Measurements from ENCODE around the gene MICOS13. TPM values are rescaled to one million over a fixed set of nuclear protein-coding genes. Genes with fewer than 3 reads are reported as not detected.

Gene MICOS13
- total and polyA plus RNA-seq, 2 experiments from 2014 or later: 15.5 to 54.6 TPM

GRCh38 chr19:5707576-5708575 is 27.6 kb upstream of the MICOS13 start:
- peaks cover 91% of the 10 kb centered on the region for H3K36me3 Mint-ChIP-seq (ENCODE audit: low read depth)
- Histone ChIP-seq H3K9me2 (ENCODE audit: insufficient read depth) (no peaks in the 10 kb centered on the region), H3K4me2 (no peak overlapping the region), H3K27me3 (ENCODE audit: insufficient read depth) (no peaks in the 10 kb centered on the region), H2AFZ (no peak overlapping the region), H3K4me3 (no peak overlapping the region), H3K79me2 (replicated peaks; ENCODE audit: insufficient read depth) (no peaks in the 10 kb centered on the region), H4K20me1 (replicated peaks; ENCODE audit: insufficient read depth) (no peaks in the 10 kb centered on the region; the same call in 1 of the 2 replicates), H3F3A (replicated peaks; ENCODE audit: low read depth) (peaks cover 2% of the 10 kb centered on the region; the same call in 1 of the 2 replicates), H3K4me1 (ENCODE audit: insufficient read depth) (no peaks in the 10 kb centered on the region), H3K27ac (ENCODE audit: low read depth) (no peak overlapping the region), H3K36me3 (ENCODE audit: insufficient read depth) (peaks cover 32% of the 10 kb centered on the region)
- H3K4me3 Mint-ChIP-seq: no peak overlapping the region
- H3K27ac Mint-ChIP-seq: no peak overlapping the region
- no peak for ATAC-seq
- TF ChIP-seq CTCF (conservative IDR thresholded peaks at IDR 0.05; ENCODE audit: low read depth in 2 of 2) (no peak), STAT1 (IDR thresholded peaks at IDR 0.05; ENCODE audit: unreplicated experiment) (no peak), REST (IDR thresholded peaks at IDR 0.05; ENCODE audit: unreplicated experiment) (no peak), EZH2phosphoT487 (IDR thresholded peaks at IDR 0.05; ENCODE audit: unreplicated experiment) (no peak), ZNF114 (CRISPR knock-in tag; IDR thresholded peaks at IDR 0.05) (no peak), ZNF331 (CRISPR knock-in tag; IDR thresholded peaks at IDR 0.05; ENCODE audit: low read depth) (no peak), JUNB (IDR thresholded peaks at IDR 0.05; ENCODE audit: unreplicated experiment) (no peak), ZNF462 (CRISPR knock-in tag; IDR thresholded peaks at IDR 0.05) (no peak), ETS1 (IDR thresholded peaks at IDR 0.05) (no peak), NANOG (IDR thresholded peaks at IDR 0.05; ENCODE audit: borderline replicate concordance) (no peak), CREB1 (CRISPR knock-in tag; IDR thresholded peaks at IDR 0.05; ENCODE audit: low read depth) (no peak), EZH2 (IDR thresholded peaks at IDR 0.05; ENCODE audit: low read depth, unreplicated experiment) (no peak), POLR2AphosphoS5 (IDR thresholded peaks at IDR 0.05; ENCODE audit: low read depth) (no peak)
- no peak for DNase-seq (ENCODE audit: low spot score)
- H3K9me3 Mint-ChIP-seq: peaks cover 5% of the 10 kb centered on the region; the same call in 2 of the 3 replicates
- H3K4me1 Mint-ChIP-seq: no peaks in the 10 kb centered on the region; the same call in 2 of the 3 replicates
- H3K27me3 Mint-ChIP-seq (ENCODE audit: insufficient read depth, low read depth, poor library complexity): peaks cover 12% of the 10 kb centered on the region

Measured in GM23338 (cell line).